CD4-positive, alpha-beta T cell treated with Interleukin-1 beta for 1 hour (primary cell): ENCODE results near the gene PCDHGA11.
"Not testable (repeated sequence)": the region's sequence is repeated elsewhere in the genome, so short reads cannot be mapped to it uniquely, and the experiment has no call there.

Experiments
- DNase-seq, 2 donors: peaks; one replicate each; pipeline ENCODE4 v3.0.0-alpha.2; 2020 to 2022

The PCDHGA11 gene

DNA sequence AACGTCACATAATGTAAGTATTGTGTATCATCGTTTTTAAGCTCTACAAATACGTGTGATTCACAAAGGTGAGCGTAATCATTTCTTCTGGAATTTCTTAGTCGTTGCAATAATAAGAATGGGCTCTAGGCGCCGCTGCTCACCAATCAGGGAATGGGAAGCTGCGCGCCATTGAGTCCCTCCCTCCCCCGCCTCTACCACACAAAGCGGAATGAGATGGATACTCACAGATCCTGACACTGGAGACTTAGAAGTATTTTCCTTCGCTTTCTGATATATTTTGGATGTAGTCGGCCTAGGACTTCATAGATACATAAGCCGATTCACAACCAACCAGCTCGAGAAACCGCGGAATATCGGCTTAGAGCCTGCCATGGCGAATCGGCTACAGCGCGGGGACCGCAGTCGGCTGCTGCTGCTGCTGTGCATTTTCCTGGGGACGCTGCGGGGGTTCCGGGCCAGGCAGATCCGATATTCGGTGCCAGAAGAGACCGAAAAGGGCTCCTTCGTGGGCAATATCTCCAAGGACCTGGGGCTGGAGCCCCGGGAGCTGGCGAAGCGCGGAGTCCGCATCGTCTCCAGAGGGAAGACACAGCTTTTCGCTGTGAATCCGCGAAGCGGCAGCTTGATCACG lies at the start of gene PCDHGA11:
PCDHGA11 (plus strand) TSS at position 197 of the 634 bp plus-strand sequence; CDS start at position 374, 177 bp downstream.
- peak; percentile 39 to 46 for DNase-seq

DNA sequence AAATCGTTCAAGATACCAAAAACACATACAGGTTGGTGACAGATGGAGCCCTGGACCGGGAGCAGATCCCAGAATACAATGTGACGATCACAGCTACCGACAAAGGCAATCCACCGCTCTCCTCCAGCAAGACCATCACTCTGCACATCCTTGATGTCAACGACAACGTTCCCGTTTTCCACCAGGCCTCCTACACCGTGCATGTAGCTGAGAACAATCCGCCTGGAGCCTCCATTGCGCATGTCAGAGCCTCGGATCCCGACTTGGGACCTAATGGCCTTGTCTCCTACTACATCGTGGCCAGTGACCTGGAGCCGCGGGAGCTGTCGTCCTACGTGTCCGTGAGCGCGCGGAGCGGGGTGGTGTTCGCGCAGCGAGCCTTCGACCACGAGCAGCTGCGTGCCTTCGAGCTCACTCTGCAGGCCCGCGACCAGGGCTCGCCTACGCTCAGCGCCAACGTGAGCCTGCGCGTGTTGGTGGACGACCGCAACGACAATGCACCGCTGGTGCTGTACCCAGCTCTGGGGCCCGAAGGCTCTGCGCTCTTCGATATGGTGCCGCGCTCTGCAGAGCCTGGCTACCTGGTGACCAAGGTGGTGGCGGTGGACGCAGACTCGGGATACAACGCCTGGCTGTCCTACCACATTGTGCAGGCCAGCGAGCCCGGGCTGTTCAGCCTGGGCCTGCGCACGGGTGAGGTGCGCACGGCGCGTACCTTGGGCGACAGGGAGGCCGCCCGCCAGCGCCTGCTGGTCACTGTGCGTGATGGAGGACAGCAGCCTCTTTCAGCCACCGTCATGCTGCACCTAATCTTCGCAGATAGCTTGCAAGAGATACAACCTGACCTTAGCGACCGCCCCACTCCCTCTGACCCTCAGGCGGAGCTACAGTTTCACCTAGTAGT lies 49.0 kb upstream of the PCDHGA11 start:
- DNase-seq, result no peak

GRCh38 chr5:141373673-141374317 lies 47.1 kb upstream of the PCDHGA11 start, which contains the start of gene PCDHGA6:
Gene PCDHGA6 (plus strand): TSS chr5:141373891. CDS start chr5:141374084, 193 bp downstream.
- DNase-seq, result no peak

DNA sequence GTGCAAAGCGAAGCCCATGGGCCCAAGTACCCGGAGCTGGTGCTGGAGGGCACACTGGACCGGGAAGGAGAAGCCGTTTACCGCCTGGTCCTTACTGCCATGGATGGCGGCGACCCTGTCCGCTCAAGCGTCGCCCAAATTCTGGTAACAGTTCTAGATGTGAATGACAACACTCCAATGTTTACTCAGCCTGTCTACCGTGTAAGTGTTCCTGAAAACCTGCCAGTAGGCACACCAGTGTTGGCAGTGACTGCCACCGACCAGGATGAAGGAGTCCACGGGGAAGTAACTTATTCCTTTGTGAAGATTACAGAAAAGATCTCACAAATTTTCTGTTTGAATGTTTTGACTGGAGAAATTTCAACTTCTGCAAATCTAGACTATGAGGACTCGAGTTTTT lies 46.2 kb upstream of the PCDHGA11 start:
- DNase-seq, result no peak

- DNase-seq, result not testable (repeated sequence)
These were observed 45.3 kb upstream of the PCDHGA11 start for GRCh38 chr5:141375444-141376155.

DNA sequence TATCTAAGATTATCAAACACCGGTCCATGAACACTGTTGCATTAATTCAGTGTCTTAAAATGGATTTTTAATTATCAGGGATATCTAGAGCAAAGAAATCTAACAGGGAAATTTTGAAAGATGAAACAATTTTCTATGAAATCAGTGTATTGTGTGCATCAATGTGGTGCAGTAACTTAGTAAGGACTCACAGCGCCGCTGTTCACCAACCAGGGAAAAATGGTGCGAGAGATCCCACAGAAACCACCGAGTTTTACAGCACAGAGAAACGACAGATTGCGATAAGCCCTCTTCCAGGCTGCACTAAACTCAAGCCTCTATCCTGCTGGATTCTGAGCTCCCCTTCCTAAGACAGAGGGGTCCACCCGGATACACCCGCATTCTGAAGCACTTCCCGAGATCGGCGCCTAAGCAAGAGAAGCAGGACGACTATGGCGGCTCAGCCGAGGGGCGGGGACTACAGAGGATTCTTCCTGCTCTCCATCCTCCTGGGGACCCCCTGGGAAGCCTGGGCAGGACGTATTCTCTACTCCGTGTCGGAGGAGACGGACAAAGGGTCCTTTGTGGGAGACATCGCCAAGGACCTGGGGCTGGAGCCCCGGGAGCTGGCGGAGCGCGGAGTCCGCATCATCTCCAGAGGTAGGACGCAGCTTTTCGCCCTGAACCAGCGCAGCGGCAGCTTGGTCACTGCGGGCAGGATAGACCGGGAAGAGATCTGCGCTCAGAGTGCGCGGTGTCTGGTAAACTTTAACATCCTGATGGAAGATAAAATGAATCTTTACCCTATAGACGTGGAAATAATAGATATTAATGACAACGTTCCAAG lies 38.2 kb upstream of the PCDHGA11 start, which contains the start of gene PCDHGA7:
PCDHGA7 (plus strand) TSS at position 274 of the 826 bp plus-strand sequence; CDS start at position 432, 158 bp downstream.
- DNase-seq, result no peak

GRCh38 chr5:141383345-141383744 lies 37.5 kb upstream of the PCDHGA11 start:
- DNase-seq, result no peak

DNA sequence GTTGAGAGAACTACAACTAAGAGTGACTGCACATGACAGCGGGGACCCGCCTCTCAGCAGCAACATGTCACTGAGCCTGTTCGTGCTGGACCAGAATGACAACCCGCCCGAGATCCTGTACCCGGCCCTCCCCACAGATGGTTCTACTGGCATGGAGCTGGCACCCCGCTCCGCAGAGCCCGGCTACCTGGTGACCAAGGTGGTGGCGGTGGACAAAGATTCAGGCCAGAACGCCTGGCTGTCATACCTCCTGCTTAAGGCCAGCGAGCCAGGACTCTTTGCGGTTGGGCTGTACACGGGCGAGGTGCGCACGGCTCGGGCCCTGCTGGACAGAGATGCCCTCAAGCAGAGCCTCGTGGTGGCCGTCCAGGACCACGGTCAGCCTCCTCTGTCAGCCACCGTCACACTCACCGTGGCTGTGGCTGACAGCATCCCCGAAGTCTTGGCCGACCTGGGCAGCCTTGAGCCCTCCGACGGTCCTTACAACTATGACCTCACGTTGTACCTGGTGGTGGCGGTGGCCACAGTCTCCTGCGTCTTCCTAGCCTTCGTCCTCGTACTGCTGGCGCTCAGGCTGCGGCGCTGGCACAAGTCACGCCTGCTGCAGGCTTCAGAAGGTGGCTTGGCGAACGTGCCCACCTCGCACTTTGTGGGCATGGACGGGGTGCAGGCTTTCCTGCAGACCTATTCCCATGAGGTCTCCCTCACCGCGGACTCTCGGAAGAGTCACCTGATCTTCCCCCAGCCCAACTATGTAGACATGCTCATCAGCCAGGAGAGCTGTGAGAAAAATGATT lies 36.2 kb upstream of the PCDHGA11 start:
- DNase-seq, result no peak

DNA sequence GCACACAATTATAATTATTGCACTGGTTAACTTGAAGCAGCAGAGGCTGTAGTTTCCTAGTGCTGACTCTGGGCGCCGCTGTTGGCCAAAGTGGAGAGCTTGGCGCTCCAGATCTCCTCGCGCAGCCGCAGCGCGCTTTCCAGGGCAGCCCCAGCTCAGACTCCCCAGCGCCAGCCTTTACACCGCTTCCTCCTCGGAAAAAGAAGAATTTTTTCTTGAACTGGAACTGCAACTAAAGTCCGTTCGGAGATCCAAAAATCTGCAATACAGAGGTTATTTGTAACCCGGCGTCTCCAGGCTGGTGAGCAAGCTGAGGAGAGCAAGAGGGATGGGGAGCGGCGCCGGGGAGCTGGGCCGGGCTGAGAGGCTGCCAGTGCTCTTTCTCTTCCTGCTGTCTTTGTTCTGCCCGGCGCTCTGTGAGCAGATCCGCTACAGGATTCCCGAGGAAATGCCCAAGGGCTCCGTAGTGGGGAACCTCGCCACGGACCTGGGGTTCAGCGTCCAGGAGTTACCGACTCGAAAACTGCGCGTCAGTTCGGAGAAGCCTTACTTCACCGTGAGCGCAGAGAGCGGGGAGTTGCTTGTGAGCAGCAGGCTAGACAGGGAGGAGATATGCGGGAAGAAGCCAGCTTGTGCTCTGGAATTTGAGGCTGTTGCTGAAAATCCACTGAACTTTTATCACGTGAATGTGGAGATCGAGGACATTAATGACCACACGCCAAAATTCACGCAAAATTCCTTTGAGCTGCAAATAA lies 33.1 kb upstream of the PCDHGA11 start, which contains the start of gene PCDHGB4:
PCDHGB4 (plus strand) TSS at position 142 of the 755 bp plus-strand sequence; CDS start at position 329, 187 bp downstream.
- DNase-seq, result peak; percentile 15 to 22

DNA sequence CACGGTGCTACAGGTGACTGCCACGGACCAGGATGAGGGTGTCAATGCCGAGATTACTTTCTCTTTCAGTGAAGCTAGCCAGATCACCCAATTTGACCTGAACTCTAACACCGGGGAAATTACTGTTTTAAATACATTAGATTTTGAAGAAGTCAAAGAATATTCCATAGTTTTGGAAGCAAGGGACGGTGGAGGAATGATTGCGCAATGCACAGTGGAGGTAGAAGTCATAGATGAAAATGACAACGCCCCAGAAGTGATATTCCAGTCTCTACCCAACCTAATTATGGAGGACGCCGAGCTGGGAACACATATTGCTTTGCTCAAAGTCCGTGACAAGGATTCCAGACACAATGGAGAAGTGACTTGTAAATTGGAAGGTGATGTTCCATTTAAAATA lies 32.2 kb upstream of the PCDHGA11 start:
- no peak for DNase-seq

DNA sequence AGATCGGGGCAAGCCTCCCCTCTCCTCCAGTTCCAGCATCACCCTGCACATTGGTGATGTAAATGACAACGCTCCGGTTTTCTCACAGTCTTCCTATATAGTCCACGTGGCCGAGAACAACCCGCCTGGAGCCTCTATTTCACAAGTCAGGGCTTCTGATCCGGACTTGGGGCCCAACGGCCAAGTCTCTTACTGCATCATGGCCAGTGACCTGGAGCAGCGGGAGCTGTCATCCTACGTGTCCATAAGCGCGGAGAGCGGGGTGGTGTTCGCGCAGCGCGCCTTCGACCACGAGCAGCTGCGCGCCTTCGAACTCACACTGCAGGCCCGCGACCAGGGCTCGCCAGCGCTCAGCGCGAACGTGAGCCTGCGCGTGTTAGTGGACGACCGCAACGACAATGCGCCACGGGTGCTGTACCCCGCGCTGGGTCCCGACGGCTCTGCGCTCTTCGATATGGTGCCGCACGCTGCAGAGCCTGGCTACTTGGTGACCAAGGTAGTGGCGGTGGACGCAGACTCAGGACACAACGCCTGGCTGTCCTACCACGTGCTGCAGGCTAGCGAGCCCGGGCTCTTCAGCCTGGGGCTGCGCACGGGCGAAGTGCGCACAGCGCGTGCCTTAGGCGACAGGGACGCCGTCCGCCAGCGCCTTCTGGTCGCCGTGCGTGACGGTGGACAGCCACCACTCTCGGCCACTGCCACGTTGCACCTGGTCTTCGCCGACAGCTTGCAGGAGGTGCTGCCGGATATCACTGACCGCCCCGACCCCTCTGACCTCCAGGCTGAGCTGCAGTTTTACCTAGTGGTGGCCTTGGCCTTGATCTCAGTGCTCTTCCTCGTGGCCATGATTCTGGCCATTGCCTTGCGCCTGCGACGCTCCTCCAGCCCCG lies 31.5 kb upstream of the PCDHGA11 start:
- no peak for DNase-seq

DNA sequence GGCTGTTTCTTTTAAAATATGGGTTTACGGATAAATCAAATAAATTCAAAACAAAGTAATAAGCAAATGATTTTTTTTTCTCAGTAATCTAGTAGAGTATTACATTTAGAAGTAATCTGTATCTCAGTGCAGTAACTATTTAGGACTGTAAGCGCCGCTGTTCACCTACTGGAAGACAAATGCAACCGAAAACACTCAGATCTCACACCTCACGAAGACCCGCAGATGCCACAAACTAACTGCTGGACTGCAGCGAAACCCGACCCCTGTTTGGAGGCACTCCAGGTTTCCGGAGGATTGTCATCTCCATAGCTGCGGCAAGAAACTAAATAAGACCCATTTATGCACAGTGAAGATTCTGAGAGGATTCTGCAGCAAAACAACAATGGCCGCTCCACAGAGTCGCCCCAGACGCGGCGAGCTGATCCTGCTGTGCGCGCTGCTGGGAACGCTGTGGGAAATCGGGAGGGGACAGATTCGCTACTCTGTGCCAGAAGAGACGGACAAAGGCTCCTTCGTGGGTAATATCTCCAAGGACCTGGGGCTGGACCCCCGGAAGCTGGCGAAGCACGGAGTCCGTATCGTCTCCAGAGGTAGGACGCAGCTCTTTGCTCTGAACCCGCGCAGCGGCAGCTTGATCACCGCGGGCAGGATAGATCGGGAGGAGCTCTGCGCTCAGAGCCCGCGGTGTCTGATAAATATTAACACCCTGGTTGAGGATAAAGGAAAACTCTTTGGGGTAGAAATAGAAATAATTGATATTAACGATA lies 28.2 kb upstream of the PCDHGA11 start, which contains the start of gene PCDHGA8:
PCDHGA8 (plus strand) TSS at position 205 of the 770 bp plus-strand sequence; CDS start at position 386, 181 bp downstream.
- no peak for DNase-seq

GRCh38 chr5:141393267-141393666 lies 27.6 kb upstream of the PCDHGA11 start:
- no peak for DNase-seq

- not testable (repeated sequence) for DNase-seq
These were observed 26.3 kb upstream of the PCDHGA11 start for GRCh38 chr5:141394401-141395187.

DNA sequence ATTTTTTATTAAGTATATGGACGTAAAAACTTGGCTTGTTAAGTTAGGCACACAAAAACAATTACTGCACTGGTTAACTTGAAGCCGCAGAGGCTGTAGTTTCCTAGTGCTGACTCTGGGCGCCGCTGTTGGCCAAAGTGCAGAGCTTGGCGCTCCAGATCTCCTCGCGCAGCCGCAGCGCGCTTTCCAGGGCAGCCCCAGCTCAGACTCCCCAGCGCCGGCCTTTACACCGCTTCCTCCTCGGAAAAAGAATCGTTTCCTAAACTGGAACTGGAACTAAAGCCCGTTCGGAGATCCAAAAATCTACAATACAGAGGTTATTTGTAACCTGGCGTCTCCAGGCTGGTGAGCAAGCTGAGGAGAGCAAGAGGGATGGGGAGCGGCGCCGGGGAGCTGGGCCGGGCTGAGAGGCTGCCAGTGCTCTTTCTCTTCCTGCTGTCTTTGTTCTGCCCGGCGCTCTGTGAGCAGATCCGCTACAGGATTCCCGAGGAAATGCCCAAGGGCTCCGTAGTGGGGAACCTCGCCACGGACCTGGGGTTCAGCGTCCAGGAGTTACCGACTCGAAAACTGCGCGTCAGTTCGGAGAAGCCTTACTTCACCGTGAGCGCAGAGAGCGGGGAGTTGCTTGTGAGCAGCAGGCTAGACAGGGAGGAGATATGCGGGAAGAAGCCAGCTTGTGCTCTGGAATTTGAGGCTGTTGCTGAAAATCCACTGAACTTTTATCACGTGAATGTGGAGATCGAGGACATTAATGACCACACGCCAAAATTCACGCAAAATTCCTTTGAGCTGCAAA lies 22.9 kb upstream of the PCDHGA11 start, which contains the start of gene PCDHGB5:
PCDHGB5 (plus strand) TSS at position 192 of the 796 bp plus-strand sequence; CDS start at position 373, 181 bp downstream.
- peak; percentile 31 to 43 for DNase-seq

- no peak for DNase-seq
These were observed 22.2 kb upstream of the PCDHGA11 start for GRCh38 chr5:141398608-141399007.
